ENCODE data around the gene ARID4B.

ARID4B gene

DNA sequence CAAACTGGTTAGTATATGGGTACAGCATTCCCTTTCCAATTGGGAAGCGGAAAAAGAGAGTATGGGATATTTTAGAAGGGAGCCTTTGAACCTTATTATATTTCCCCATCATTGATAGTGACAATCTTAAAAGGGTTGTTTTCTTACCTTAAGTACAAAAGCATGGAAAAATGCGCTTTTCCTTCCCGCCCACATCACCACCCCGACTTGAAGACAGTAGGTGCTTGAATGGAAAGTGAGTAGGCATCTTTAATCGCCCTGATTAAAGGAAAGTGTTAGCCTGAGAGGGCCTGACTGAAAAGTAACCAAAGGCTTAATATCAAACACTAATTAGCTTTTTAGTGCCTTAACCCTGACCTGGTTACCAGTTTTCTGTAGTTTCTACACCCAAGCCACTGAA lies 15.7 kb upstream of the ARID4B start:
- H3K9me3 ChIP-seq (ENCODE audit: control insufficient read depth, low read length) = no peaks in the 10 kb centered on the region
- H3K9ac ChIP-seq (ENCODE audit: low read length) = no peak overlapping the region
- H3K36me3 ChIP-seq (ENCODE audit: control insufficient read depth, insufficient read depth, low read length) = no peaks in the 10 kb centered on the region
- H3K4me1 ChIP-seq (ENCODE audit: control insufficient read depth, insufficient read depth, low read length) = peaks cover 4% of the 10 kb centered on the region
- no peak overlapping the region for H3K4me3 ChIP-seq (ENCODE audit: low read length)
- H3K27me3 ChIP-seq (ENCODE audit: control insufficient read depth, insufficient read depth, low read length) = no peaks in the 10 kb centered on the region

DNA sequence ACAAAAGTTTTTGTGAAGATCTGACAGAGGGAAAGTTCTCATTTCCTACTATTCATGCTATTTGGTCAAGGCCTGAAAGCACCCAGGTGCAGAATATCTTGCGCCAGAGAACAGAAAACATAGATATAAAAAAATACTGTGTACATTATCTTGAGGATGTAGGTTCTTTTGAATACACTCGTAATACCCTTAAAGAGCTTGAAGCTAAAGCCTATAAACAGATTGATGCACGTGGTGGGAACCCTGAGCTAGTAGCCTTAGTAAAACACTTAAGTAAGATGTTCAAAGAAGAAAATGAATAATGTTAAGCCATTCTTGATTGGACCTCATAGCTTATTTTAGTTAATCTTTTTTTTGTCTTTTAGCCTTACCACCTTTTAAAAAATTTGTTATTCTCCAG lies 14.5 kb upstream of the ARID4B start:
- no peak overlapping the region for H3K9ac ChIP-seq (ENCODE audit: low read length)
- no peaks in the 10 kb centered on the region for H3K36me3 ChIP-seq (ENCODE audit: control insufficient read depth, insufficient read depth, low read length)
- H3K4me1 ChIP-seq (ENCODE audit: control insufficient read depth, insufficient read depth, low read length) = peaks cover 4% of the 10 kb centered on the region
- H3K4me3 ChIP-seq (ENCODE audit: low read length) = no peak overlapping the region
- H3K27me3 ChIP-seq (ENCODE audit: control insufficient read depth, insufficient read depth, low read length) = no peaks in the 10 kb centered on the region
- H3K9me3 ChIP-seq (ENCODE audit: control insufficient read depth, low read length) = no peaks in the 10 kb centered on the region

DNA sequence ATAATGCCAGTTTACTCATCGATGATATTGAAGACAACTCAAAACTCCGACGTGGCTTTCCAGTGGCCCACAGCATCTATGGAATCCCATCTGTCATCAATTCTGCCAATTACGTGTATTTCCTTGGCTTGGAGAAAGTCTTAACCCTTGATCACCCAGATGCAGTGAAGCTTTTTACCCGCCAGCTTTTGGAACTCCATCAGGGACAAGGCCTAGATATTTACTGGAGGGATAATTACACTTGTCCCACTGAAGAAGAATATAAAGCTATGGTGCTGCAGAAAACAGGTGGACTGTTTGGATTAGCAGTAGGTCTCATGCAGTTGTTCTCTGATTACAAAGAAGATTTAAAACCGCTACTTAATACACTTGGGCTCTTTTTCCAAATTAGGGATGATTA lies 14.1 kb upstream of the ARID4B start:
- Histone ChIP-seq H3K9ac (ENCODE audit: low read length) (no peak overlapping the region), H3K27me3 (ENCODE audit: control insufficient read depth, insufficient read depth, low read length) (no peaks in the 10 kb centered on the region), H3K36me3 (ENCODE audit: control insufficient read depth, insufficient read depth, low read length) (no peaks in the 10 kb centered on the region), H3K4me1 (ENCODE audit: control insufficient read depth, insufficient read depth, low read length) (peaks cover 4% of the 10 kb centered on the region), H3K9me3 (ENCODE audit: control insufficient read depth, low read length) (no peaks in the 10 kb centered on the region), H3K4me3 (ENCODE audit: low read length) (no peak overlapping the region)

DNA sequence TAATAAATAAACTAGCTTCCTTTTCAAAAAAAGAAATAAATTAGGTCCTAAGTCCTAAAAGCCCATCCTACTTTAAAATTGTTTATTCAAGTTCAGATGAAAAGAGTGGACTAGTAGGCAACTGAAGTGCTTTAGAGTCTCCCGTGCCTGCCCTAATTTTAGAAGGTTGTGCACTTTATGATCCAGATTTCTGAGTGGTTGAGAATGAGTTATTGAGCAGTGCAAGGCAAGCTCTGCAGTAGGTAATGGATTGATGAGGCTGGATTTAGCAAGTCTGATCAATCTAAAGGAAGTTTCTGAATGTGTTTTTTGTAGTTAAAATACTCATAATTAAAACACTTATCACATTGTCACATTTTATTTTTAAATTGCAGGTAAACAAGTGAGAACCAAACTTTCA lies 13.4 kb upstream of the ARID4B start:
- H3K36me3 ChIP-seq (ENCODE audit: control insufficient read depth, insufficient read depth, low read length) = no peaks in the 10 kb centered on the region
- H3K27me3 ChIP-seq (ENCODE audit: control insufficient read depth, insufficient read depth, low read length) = no peaks in the 10 kb centered on the region
- H3K9me3 ChIP-seq (ENCODE audit: control insufficient read depth, low read length) = no peaks in the 10 kb centered on the region
- H3K4me1 ChIP-seq (ENCODE audit: control insufficient read depth, insufficient read depth, low read length) = peaks cover 4% of the 10 kb centered on the region
- H3K9ac ChIP-seq (ENCODE audit: low read length) = no peak overlapping the region
- no peak overlapping the region for H3K4me3 ChIP-seq (ENCODE audit: low read length)

DNA sequence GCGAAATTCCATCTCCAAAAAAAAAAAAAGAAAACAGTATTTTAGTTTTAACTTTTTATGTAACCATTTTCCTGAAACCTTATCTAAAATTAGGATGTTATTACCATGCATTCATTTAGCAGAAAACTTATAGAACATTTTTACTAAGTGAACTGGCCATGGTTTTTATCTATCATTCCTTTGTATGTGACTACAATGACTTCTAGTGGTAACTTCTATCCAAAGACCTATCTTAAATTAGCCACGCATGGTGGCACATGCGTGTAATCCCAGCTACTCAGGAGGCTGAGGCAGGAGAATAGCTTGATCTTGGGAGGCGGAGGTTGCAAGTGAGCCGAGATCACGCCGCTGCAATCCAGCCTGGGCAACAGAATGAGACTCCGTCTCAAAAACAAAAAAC lies 11.8 kb upstream of the ARID4B start:
- H3K36me3 ChIP-seq (ENCODE audit: control insufficient read depth, insufficient read depth, low read length) = no peaks in the 10 kb centered on the region

DNA sequence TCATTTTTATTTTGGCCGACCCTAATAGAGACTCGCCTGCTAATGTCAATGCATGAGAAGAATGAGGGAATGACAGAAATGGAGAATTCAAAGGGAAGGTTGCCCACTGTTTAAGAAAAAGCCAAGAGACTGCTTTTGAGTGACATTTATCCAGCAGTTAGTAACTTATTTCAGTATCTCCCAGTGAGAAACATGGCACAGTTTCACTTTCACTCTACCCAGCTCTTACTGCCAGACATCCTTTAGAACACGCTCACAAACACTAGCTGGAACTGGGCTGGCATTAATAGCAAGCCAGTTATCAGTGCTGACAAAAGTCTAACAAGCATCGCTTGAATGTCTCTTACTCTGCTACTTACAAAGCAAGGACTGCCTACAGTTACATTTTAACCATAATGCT lies 8.9 kb upstream of the ARID4B start:
- Histone ChIP-seq H3K36me3 (ENCODE audit: control insufficient read depth, insufficient read depth, low read length) (no peaks in the 10 kb centered on the region), H3K9ac (ENCODE audit: low read length) (no peak overlapping the region), H3K4me3 (ENCODE audit: low read length) (no peak overlapping the region), H3K9me3 (ENCODE audit: control insufficient read depth, low read length) (no peaks in the 10 kb centered on the region), H3K27me3 (ENCODE audit: control insufficient read depth, insufficient read depth, low read length) (no peaks in the 10 kb centered on the region), H3K4me1 (ENCODE audit: control insufficient read depth, insufficient read depth, low read length) (peaks cover 2% of the 10 kb centered on the region)

More for the DNA sequence above, 11.8 kb upstream of the ARID4B start:
- Histone ChIP-seq H3K9ac (ENCODE audit: low read length) (no peak overlapping the region), H3K27me3 (ENCODE audit: control insufficient read depth, insufficient read depth, low read length) (no peaks in the 10 kb centered on the region), H3K9me3 (ENCODE audit: control insufficient read depth, low read length) (no peaks in the 10 kb centered on the region), H3K4me1 (ENCODE audit: control insufficient read depth, insufficient read depth, low read length) (no peaks in the 10 kb centered on the region), H3K4me3 (ENCODE audit: low read length) (no peak overlapping the region)

DNA sequence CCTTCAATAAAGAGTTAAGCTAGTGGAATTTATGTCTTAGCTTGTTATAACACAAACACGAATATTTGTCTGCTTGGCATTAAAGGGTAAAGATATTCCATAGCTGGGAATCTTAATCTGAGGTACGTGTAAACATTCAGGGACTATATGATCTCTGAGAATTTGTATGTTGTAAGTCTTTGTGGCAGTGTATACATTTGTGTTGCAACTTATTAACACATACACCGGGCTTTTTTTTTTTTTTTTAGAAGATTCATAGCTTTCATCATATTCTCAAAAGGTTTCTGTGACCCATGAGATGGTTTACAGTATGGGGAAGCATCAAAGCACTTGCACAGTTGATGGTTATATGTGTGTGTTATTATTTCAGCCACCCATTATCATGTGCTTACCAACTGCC lies 3.4 kb upstream of the ARID4B start:
- Histone ChIP-seq H3K27me3 (ENCODE audit: control insufficient read depth, insufficient read depth, low read length) (no peaks in the 10 kb centered on the region), H3K9ac (ENCODE audit: low read length) (no peak overlapping the region), H3K36me3 (ENCODE audit: control insufficient read depth, insufficient read depth, low read length) (no peaks in the 10 kb centered on the region), H3K4me1 (ENCODE audit: control insufficient read depth, insufficient read depth, low read length) (peaks cover 22% of the 10 kb centered on the region), H3K4me3 (ENCODE audit: low read length) (no peak overlapping the region), H3K9me3 (ENCODE audit: control insufficient read depth, low read length) (no peaks in the 10 kb centered on the region)

DNA sequence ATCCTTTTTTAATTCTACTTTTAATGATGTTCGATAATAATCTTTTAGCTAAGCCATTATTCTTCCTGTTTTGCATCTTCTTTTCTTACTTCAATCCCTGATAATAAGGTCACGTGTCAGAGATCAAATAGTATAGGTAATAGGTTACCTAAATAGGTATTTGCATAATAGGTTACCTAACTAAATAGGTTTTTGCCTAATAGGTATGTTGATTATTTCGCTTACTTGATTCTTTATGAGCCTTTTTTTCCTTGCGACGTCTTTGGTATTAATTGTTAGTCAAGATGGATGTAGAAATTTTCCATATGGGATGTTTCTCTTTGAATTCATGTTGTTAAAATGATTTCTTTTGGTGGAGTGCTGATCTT lies 2.9 kb upstream of the ARID4B start:
- no peaks in the 10 kb centered on the region for H3K9me3 ChIP-seq (ENCODE audit: control insufficient read depth, low read length)
- H3K4me1 ChIP-seq (ENCODE audit: control insufficient read depth, insufficient read depth, low read length) = peaks cover 22% of the 10 kb centered on the region
- no peak overlapping the region for H3K4me3 ChIP-seq (ENCODE audit: low read length)
- H3K36me3 ChIP-seq (ENCODE audit: control insufficient read depth, insufficient read depth, low read length) = no peaks in the 10 kb centered on the region
- no peak overlapping the region for H3K9ac ChIP-seq (ENCODE audit: low read length)
- H3K27me3 ChIP-seq (ENCODE audit: control insufficient read depth, insufficient read depth, low read length) = no peaks in the 10 kb centered on the region

DNA sequence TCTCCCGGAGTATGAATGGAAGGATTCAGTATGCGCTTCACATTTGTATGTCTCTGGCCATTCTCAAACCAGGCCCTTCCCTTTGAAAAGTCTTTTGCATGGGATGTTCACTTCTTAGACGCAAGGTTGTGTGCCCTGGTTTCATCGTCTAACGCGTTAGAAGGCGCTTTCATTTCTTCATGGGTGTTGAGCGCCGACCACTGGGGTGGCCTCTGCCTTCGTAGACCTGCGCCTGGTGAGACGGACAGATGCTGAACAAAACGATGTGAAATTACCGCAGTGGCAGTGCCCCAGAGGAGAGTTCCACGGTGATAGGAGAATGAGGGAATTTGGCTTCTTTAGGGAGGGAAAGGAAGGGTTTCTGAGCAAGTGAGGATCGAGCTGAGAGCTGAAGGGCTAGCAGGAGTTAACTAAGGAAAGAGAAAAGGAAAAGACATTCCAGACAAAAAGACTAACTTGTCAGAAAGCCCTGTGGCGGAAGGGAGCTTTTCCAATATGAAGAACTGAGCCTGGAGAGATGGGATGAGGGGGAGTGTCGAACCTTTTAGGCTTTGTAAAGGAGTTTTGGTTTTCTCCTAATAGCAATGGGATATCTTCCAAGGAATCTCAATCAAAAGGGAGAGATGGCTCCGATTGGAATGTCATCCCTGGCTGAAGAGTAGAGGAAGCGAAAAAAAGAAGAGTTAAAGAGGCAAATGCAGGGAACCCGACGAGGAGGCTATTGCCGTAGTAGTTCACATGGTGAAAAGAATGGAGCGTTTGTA lies 1.3 kb upstream of the ARID4B start:
- H3K9ac ChIP-seq (ENCODE audit: low read length) = peak overlapping the region; percentile 77
- H3K27me3 ChIP-seq (ENCODE audit: control insufficient read depth, insufficient read depth, low read length) = no peaks in the 10 kb centered on the region
- H3K9me3 ChIP-seq (ENCODE audit: control insufficient read depth, low read length) = no peaks in the 10 kb centered on the region
- peaks cover 22% of the 10 kb centered on the region for H3K4me1 ChIP-seq (ENCODE audit: control insufficient read depth, insufficient read depth, low read length)
- no peaks in the 10 kb centered on the region for H3K36me3 ChIP-seq (ENCODE audit: control insufficient read depth, insufficient read depth, low read length)
- H3K4me3 ChIP-seq (ENCODE audit: low read length) = peak overlapping the region; percentile 59

DNA sequence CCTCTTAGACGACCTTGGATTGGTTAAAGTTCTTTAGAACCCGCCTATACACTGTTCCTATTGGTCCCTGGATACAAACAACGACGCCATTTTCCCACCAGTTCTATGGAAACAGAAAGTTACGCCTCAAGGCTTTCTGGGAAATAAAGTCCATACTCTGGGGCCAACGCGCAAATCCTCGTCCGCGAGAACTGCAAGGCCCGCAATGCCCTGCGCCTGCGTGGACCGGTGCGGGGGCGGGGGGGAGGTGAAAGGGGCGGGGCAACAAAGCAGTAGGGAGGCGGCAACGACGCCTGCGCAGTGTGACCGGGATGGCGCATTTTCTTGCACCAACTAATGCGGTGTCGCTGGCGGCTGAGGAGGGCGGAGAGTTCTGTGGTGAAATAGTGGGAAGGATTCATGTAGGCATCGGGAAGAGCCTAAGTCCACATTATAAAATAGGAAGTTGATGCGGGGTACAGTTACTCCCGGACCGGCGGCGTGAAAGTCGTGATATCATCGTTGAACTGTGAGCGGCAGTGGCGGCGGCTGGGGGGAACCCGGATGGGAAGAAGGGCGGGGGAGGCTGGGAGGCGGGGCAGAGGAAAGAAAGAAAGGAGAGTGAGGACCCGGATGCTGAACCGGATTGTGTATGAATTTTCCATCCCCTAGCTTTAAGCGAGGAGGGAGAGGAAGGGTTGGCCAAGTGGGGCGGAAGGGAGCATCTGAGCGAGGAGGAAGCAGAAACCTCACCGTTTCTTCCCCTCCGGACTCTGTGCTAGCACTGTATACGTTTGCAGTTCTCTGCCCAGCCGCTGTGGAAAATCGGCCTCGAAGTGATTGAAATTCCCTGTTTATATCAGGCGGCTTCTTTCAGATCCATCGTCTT lies 526 bp upstream of the ARID4B start, which contains the start of gene GGPS1:
Gene GGPS1, plus strand, starts transcription at position 300 of the 868 bp plus-strand sequence. CDS start 6,695 bp downstream, outside the sequence.
- Histone ChIP-seq H3K9me3 (ENCODE audit: control insufficient read depth, low read length) (no peaks in the 10 kb centered on the region), H3K4me1 (ENCODE audit: control insufficient read depth, insufficient read depth, low read length) (peaks cover 22% of the 10 kb centered on the region), H3K36me3 (ENCODE audit: control insufficient read depth, insufficient read depth, low read length) (no peaks in the 10 kb centered on the region), H3K4me3 (ENCODE audit: low read length) (peak within 1 kb of the TSS; percentile 78), H3K9ac (ENCODE audit: low read length) (peak within 1 kb of the TSS; percentile 94), H3K27me3 (ENCODE audit: control insufficient read depth, insufficient read depth, low read length) (no peaks in the 10 kb centered on the region)

DNA sequence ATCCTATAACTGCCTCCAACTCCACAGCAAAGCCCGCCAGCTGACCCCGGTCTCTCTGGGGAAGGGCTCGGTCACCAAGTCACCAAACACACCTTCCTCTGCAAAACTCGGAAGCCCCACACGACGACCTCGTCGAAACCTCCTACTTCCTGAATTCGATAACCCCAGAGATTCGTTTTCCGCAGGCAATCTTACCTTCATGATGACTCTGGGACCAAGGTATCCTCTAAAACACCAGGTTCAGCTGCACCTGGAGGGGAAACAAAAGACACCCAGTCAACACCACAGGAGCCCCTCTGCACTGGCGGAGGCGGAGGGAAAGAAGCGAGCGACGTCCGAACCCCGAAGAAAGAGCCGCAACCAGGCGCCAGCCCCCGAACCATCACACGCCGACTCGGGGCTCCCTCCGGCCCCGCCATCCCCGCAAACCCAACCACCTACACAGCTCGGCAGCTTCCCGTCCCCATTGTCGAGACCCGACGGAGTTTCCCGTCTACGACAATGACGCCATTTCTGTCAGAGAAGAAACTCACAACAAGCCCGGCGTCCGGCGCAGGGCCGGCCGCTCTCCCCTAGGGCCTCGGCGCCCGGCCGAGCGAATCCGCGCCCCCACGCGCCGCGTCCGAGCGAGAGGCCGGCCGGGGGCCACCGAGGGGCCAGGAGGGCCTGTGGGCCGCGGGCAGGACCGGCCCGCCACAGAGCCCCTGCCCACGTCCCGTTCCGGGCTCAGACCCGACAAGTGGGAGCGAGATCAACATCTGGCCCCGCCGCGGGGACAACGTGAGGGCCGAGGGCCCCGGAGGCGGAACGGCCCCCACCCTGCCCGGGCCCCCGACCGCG lies 1.0 kb downstream of the ARID4B start:
- Histone ChIP-seq H3K4me1 (ENCODE audit: control insufficient read depth, insufficient read depth, low read length) (peaks cover 21% of the 10 kb centered on the region), H3K4me3 (ENCODE audit: low read length) (peak overlapping the region; percentile 78), H3K9me3 (ENCODE audit: control insufficient read depth, low read length) (no peaks in the 10 kb centered on the region)

More for the DNA sequence above, 1.0 kb downstream of the ARID4B start:
- H3K36me3 ChIP-seq (ENCODE audit: control insufficient read depth, insufficient read depth, low read length) = no peaks in the 10 kb centered on the region
- peak overlapping the region; percentile 94 for H3K9ac ChIP-seq (ENCODE audit: low read length)
- no peaks in the 10 kb centered on the region for H3K27me3 ChIP-seq (ENCODE audit: control insufficient read depth, insufficient read depth, low read length)

Data from mucosa of stomach (tissue), 1 donor.